Measurements from ENCODE around the gene ZC3H13.

ZC3H13 gene

GRCh38 chr13:46101484-46102254 lies 49.1 kb upstream of the ZC3H13 start:
- Histone ChIP-seq H3K9me3 (replicated peaks; ENCODE audit: insufficient read depth, low read length) (no peaks in the 10 kb centered on the region), H3K9ac (ENCODE audit: low read length) (no peak overlapping the region), H3F3A (ENCODE audit: insufficient read depth, low read length) (no peaks in the 10 kb centered on the region), H3K4me1 (ENCODE audit: low read length) (peaks cover 10% of the 10 kb centered on the region; the same call in 1 of the 2 replicates), H3K36me3 (replicated peaks; ENCODE audit: insufficient read depth, low read length) (no peaks in the 10 kb centered on the region), H3K4me2 (ENCODE audit: low read depth, low read length) (no peak overlapping the region), H2AFZ (ENCODE audit: low read length) (no peak overlapping the region), H3K27me3 (replicated peaks; ENCODE audit: insufficient read depth, low read length) (no peaks in the 10 kb centered on the region), H3K79me2 (ENCODE audit: low read length) (no peaks in the 10 kb centered on the region), H4K20me1 (ENCODE audit: insufficient read depth, low read length) (no peaks in the 10 kb centered on the region), H3K9me2 (replicated peaks; ENCODE audit: insufficient read depth, low read length) (no peaks in the 10 kb centered on the region), H3K27ac (ENCODE audit: low read length) (no peak overlapping the region), H3K4me3 (ENCODE audit: low read length) (no peak overlapping the region)
- TF ChIP-seq EZH2phosphoT487 (IDR thresholded peaks at IDR 0.05; ENCODE audit: low read length) (no peak), CTCF (IDR thresholded peaks at IDR 0.05; ENCODE audit: low read length) (no peak), EZH2 (optimal IDR thresholded peaks at IDR 0.05; ENCODE audit: low read depth, low read length) (no peak)
- no peak for DNase-seq

GRCh38 chr13:46101002-46101401 lies 48.5 kb upstream of the ZC3H13 start:
- Histone ChIP-seq H3K27ac (ENCODE audit: low read length) (no peak overlapping the region), H3K4me1 (ENCODE audit: low read length) (peaks cover 10% of the 10 kb centered on the region; the same call in 1 of the 2 replicates), H3K4me3 (ENCODE audit: low read length) (no peak overlapping the region), H3F3A (ENCODE audit: insufficient read depth, low read length) (no peaks in the 10 kb centered on the region), H3K9ac (ENCODE audit: low read length) (no peak overlapping the region), H4K20me1 (ENCODE audit: insufficient read depth, low read length) (no peaks in the 10 kb centered on the region), H3K9me2 (replicated peaks; ENCODE audit: insufficient read depth, low read length) (no peaks in the 10 kb centered on the region), H3K9me3 (replicated peaks; ENCODE audit: insufficient read depth, low read length) (no peaks in the 10 kb centered on the region), H3K4me2 (ENCODE audit: low read depth, low read length) (no peak overlapping the region), H3K36me3 (replicated peaks; ENCODE audit: insufficient read depth, low read length) (no peaks in the 10 kb centered on the region), H2AFZ (ENCODE audit: low read length) (no peak overlapping the region), H3K27me3 (replicated peaks; ENCODE audit: insufficient read depth, low read length) (no peaks in the 10 kb centered on the region), H3K79me2 (ENCODE audit: low read length) (no peaks in the 10 kb centered on the region)
- TF ChIP-seq EZH2phosphoT487 (IDR thresholded peaks at IDR 0.05; ENCODE audit: low read length) (no peak), EZH2 (optimal IDR thresholded peaks at IDR 0.05; ENCODE audit: low read depth, low read length) (no peak), CTCF (IDR thresholded peaks at IDR 0.05; ENCODE audit: low read length) (no peak)
- no peak for DNase-seq

- Histone ChIP-seq H3K36me3 (replicated peaks; ENCODE audit: insufficient read depth, low read length) (no peaks in the 10 kb centered on the region), H2AFZ (ENCODE audit: low read length) (no peak overlapping the region), H3K4me2 (ENCODE audit: low read depth, low read length) (no peak overlapping the region; the same call in 1 of the 2 replicates), H3F3A (ENCODE audit: insufficient read depth, low read length) (no peaks in the 10 kb centered on the region), H3K9ac (ENCODE audit: low read length) (no peak overlapping the region), H3K9me3 (replicated peaks; ENCODE audit: insufficient read depth, low read length) (no peaks in the 10 kb centered on the region), H3K79me2 (ENCODE audit: low read length) (no peaks in the 10 kb centered on the region), H3K27ac (ENCODE audit: low read length) (no peak overlapping the region), H4K20me1 (ENCODE audit: insufficient read depth, low read length) (no peaks in the 10 kb centered on the region), H3K4me1 (ENCODE audit: low read length) (peaks cover 10% of the 10 kb centered on the region; the same call in 1 of the 2 replicates), H3K27me3 (replicated peaks; ENCODE audit: insufficient read depth, low read length) (no peaks in the 10 kb centered on the region), H3K4me3 (ENCODE audit: low read length) (no peak overlapping the region), H3K9me2 (replicated peaks; ENCODE audit: insufficient read depth, low read length) (no peaks in the 10 kb centered on the region)
- TF ChIP-seq EZH2 (optimal IDR thresholded peaks at IDR 0.05; ENCODE audit: low read depth, low read length) (no peak), EZH2phosphoT487 (IDR thresholded peaks at IDR 0.05; ENCODE audit: low read length) (no peak)
- DNase-seq = no peak
Observed at GRCh38 chr13:46100191-46100815, 47.8 kb upstream of the ZC3H13 start.
